ENCODE measurements around the gene CLP1.

GRCh38 chr11:57651408-57651807 is 6.2 kb upstream of the CLP1 start:
- TF ChIP-seq POLR2A (IDR thresholded peaks at IDR 0.05) (no peak), EP300 (IDR thresholded peaks at IDR 0.05) (no peak), CTCF (IDR thresholded peaks at IDR 0.05) (no peak)

Measured in upper lobe of left lung (tissue), 4 donors.